Ishikawa (cell line): ENCODE data around the gene FNDC11.

Source experiments
- CREB1 ChIP-seq: IDR thresholded peaks from 2 replicates; pipeline ENCODE4 v1.6.1; 2012; ENCODE audit warnings: low read depth
- EGR1 ChIP-seq: IDR thresholded peaks from 2 replicates; pipeline ENCODE4 v1.6.1; 2012
- NFIC ChIP-seq: IDR thresholded peaks from 2 replicates; pipeline ENCODE4 v1.6.1; 2012
- TAF1 ChIP-seq: IDR thresholded peaks from 2 replicates; pipeline ENCODE4 v1.6.1; 2012; ENCODE audit warnings: low read depth, mild to moderate bottlenecking
- YY1 ChIP-seq: IDR thresholded peaks from 2 replicates; pipeline ENCODE4 v1.6.1; 2012; ENCODE audit warnings: low read depth
- TF ChIP-seq, protein P1 (sequence below): IDR thresholded peaks from 2 replicates; pipeline ENCODE4 v1.6.1; 2012
- TF ChIP-seq, protein P2 (sequence below): IDR thresholded peaks from 2 replicates; pipeline ENCODE4 v1.6.1; 2012; ENCODE audit warnings: low read depth, mild to moderate bottlenecking

DNA sequence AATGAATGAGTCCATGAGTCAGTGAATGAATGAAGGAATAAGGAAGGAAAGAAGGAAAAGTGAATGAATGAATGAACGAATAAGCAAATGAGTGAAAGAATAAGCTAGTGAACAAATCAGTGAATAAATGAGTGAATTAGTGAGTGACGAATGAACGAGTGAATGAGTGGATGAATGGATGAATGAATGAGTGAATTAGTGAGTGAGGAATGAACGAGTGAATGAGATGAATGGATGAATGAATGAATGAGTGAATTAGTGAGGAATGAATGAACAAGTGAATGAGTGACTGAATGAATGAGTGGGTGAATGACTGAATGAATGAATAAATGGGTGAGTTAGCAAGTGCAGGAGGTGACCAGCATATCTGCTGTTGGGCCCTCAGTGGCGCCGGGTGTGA is 10.2 kb upstream of the FNDC11 start:
- TF ChIP-seq TAF1 = no peak
- TF ChIP-seq YY1 = no peak
- TF ChIP-seq, protein P1, sequence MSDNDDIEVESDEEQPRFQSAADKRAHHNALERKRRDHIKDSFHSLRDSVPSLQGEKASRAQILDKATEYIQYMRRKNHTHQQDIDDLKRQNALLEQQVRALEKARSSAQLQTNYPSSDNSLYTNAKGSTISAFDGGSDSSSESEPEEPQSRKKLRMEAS = no peak
- TF ChIP-seq NFIC = no peak
- TF ChIP-seq EGR1 = no peak
- TF ChIP-seq CREB1 = no peak
- TF ChIP-seq, protein P2, sequence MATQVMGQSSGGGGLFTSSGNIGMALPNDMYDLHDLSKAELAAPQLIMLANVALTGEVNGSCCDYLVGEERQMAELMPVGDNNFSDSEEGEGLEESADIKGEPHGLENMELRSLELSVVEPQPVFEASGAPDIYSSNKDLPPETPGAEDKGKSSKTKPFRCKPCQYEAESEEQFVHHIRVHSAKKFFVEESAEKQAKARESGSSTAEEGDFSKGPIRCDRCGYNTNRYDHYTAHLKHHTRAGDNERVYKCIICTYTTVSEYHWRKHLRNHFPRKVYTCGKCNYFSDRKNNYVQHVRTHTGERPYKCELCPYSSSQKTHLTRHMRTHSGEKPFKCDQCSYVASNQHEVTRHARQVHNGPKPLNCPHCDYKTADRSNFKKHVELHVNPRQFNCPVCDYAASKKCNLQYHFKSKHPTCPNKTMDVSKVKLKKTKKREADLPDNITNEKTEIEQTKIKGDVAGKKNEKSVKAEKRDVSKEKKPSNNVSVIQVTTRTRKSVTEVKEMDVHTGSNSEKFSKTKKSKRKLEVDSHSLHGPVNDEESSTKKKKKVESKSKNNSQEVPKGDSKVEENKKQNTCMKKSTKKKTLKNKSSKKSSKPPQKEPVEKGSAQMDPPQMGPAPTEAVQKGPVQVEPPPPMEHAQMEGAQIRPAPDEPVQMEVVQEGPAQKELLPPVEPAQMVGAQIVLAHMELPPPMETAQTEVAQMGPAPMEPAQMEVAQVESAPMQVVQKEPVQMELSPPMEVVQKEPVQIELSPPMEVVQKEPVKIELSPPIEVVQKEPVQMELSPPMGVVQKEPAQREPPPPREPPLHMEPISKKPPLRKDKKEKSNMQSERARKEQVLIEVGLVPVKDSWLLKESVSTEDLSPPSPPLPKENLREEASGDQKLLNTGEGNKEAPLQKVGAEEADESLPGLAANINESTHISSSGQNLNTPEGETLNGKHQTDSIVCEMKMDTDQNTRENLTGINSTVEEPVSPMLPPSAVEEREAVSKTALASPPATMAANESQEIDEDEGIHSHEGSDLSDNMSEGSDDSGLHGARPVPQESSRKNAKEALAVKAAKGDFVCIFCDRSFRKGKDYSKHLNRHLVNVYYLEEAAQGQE = no peak
